ENCODE data around the gene SMG6.

The SMG6 gene

DNA sequence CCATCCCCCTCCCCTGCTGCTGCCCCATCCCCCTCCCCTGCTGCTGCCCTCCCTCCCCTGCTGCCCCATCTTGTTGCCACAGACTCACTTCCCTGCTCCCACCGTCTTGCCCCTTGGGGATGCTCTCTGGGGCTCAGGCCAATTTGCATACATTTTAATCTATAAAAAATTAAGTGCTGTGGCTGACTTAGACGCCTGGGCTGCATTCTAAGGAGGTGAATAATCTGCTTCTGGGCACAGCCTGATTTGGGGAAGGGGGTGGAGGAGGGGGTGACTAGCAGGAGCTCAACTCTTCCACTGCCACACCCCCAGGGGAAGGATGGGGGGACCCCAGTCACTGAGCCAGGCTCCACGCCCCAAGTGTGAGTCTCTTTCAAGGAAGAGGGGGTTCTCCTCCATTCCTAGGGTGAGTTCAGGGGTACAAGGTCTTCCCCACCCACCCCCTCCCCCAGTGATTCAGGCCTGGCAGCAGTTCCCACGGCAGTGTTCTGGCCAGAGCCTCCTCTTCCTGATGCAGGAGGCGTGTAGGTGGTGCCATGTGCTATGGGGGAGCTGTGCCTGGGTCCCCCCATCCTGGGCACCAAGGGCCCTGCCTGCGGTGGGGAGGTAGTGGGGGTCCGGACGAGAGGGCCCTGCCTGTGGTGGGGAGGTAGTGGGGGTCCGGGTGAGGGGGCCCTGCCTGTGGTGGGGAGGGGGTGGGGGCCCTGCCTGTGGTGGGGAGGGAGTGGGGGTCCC, 268.6 kb downstream of the SMG6 start:
- TF ChIP-seq ZBTB7A (IDR thresholded peaks at IDR 0.05; ENCODE audit: low read depth): no peak
- TF ChIP-seq CREB1 (IDR thresholded peaks at IDR 0.05; ENCODE audit: low read depth): no peak
- TF ChIP-seq YY1 (IDR thresholded peaks at IDR 0.05; ENCODE audit: low read depth): no peak
- TF ChIP-seq, protein P1, sequence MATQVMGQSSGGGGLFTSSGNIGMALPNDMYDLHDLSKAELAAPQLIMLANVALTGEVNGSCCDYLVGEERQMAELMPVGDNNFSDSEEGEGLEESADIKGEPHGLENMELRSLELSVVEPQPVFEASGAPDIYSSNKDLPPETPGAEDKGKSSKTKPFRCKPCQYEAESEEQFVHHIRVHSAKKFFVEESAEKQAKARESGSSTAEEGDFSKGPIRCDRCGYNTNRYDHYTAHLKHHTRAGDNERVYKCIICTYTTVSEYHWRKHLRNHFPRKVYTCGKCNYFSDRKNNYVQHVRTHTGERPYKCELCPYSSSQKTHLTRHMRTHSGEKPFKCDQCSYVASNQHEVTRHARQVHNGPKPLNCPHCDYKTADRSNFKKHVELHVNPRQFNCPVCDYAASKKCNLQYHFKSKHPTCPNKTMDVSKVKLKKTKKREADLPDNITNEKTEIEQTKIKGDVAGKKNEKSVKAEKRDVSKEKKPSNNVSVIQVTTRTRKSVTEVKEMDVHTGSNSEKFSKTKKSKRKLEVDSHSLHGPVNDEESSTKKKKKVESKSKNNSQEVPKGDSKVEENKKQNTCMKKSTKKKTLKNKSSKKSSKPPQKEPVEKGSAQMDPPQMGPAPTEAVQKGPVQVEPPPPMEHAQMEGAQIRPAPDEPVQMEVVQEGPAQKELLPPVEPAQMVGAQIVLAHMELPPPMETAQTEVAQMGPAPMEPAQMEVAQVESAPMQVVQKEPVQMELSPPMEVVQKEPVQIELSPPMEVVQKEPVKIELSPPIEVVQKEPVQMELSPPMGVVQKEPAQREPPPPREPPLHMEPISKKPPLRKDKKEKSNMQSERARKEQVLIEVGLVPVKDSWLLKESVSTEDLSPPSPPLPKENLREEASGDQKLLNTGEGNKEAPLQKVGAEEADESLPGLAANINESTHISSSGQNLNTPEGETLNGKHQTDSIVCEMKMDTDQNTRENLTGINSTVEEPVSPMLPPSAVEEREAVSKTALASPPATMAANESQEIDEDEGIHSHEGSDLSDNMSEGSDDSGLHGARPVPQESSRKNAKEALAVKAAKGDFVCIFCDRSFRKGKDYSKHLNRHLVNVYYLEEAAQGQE (IDR thresholded peaks at IDR 0.05; ENCODE audit: low read depth): no peak
- no peak for TF ChIP-seq CEBPB (IDR thresholded peaks at IDR 0.05)
- no peak for TF ChIP-seq EGR1 (IDR thresholded peaks at IDR 0.05)
- TF ChIP-seq TAF1 (IDR thresholded peaks at IDR 0.05; ENCODE audit: low read depth): no peak
- TF ChIP-seq TEAD4 (IDR thresholded peaks at IDR 0.05): no peak
- TF ChIP-seq TCF12 (IDR thresholded peaks at IDR 0.05; ENCODE audit: low read depth): no peak
- TF ChIP-seq, protein P2, sequence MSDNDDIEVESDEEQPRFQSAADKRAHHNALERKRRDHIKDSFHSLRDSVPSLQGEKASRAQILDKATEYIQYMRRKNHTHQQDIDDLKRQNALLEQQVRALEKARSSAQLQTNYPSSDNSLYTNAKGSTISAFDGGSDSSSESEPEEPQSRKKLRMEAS (IDR thresholded peaks at IDR 0.05): no peak
- TF ChIP-seq RAD21 (IDR thresholded peaks at IDR 0.05; ENCODE audit: low read depth): no peak
- no peak for TF ChIP-seq FOXM1 (IDR thresholded peaks at IDR 0.05; ENCODE audit: borderline replicate concordance, low read depth)

DNA sequence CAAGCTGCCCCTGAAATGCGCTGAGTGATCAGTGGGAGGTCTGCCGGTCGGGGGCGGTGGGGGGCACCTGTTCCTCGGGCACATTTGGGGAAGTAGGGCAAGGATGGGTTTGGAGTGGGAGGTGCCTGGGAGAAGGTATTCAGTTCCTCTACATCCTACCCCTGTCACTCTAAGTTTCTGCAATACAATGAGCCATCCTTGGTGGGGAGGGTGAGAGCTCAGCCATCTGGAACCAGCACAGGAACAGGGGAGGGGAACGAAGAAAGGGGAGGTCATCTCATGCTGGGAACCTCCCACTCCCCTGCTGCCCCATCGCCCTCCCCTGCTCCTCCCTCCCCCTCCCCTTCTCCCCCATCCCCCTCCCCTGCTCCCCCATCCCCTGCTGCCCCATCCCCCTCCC, 269.4 kb downstream of the SMG6 start:
- TF ChIP-seq RAD21 (IDR thresholded peaks at IDR 0.05; ENCODE audit: low read depth) (no peak), YY1 (IDR thresholded peaks at IDR 0.05; ENCODE audit: low read depth) (no peak), NFIC (IDR thresholded peaks at IDR 0.05) (no peak), CEBPB (IDR thresholded peaks at IDR 0.05) (no peak), EP300 (IDR thresholded peaks at IDR 0.05; ENCODE audit: borderline replicate concordance) (no peak), CREB1 (IDR thresholded peaks at IDR 0.05; ENCODE audit: low read depth) (no peak), FOXM1 (IDR thresholded peaks at IDR 0.05; ENCODE audit: borderline replicate concordance, low read depth) (no peak), TEAD4 (IDR thresholded peaks at IDR 0.05) (no peak), TCF12 (IDR thresholded peaks at IDR 0.05; ENCODE audit: low read depth) (no peak), EGR1 (IDR thresholded peaks at IDR 0.05) (no peak), ZBTB7A (IDR thresholded peaks at IDR 0.05; ENCODE audit: low read depth) (no peak), TAF1 (IDR thresholded peaks at IDR 0.05; ENCODE audit: low read depth) (no peak)
- TF ChIP-seq, protein P1 (IDR thresholded peaks at IDR 0.05; ENCODE audit: low read depth): no peak
- TF ChIP-seq, protein P3, sequence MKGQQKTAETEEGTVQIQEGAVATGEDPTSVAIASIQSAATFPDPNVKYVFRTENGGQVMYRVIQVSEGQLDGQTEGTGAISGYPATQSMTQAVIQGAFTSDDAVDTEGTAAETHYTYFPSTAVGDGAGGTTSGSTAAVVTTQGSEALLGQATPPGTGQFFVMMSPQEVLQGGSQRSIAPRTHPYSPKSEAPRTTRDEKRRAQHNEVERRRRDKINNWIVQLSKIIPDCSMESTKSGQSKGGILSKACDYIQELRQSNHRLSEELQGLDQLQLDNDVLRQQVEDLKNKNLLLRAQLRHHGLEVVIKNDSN (IDR thresholded peaks at IDR 0.05): no peak
- TF ChIP-seq, protein P2 (IDR thresholded peaks at IDR 0.05): no peak

DNA sequence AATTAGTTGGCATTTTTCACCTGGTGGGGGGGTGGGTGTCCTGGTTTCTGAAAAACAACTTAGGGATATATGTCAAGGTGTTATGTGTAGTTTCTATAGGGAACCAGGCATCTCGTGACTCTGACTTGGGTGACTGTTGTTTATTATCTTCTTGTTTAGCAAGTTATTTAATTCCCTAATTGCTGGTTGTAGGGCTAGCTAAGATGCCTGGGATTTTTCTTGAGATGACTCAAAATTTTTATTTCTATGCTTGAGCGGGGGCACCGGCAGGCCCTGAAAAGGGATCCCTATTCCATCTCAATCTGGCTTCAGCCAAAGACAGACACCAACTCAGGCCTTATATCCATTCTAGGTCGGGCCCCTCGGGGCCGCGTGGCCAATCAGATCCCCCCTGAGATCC, 270.4 kb downstream of the SMG6 start:
- no peak for TF ChIP-seq TCF12 (IDR thresholded peaks at IDR 0.05; ENCODE audit: low read depth)
- no peak for TF ChIP-seq YY1 (IDR thresholded peaks at IDR 0.05; ENCODE audit: low read depth)
- no peak for TF ChIP-seq EP300 (IDR thresholded peaks at IDR 0.05; ENCODE audit: borderline replicate concordance)
- TF ChIP-seq, protein P1 (IDR thresholded peaks at IDR 0.05; ENCODE audit: low read depth): no peak
- TF ChIP-seq TEAD4 (IDR thresholded peaks at IDR 0.05): no peak
- no peak for TF ChIP-seq RAD21 (IDR thresholded peaks at IDR 0.05; ENCODE audit: low read depth)
- no peak for TF ChIP-seq NFIC (IDR thresholded peaks at IDR 0.05)
- no peak for TF ChIP-seq CREB1 (IDR thresholded peaks at IDR 0.05; ENCODE audit: low read depth)
- no peak for TF ChIP-seq FOXM1 (IDR thresholded peaks at IDR 0.05; ENCODE audit: borderline replicate concordance, low read depth)
- TF ChIP-seq, protein P3 (IDR thresholded peaks at IDR 0.05): no peak
- TF ChIP-seq CEBPB (IDR thresholded peaks at IDR 0.05): no peak
- no peak for TF ChIP-seq TAF1 (IDR thresholded peaks at IDR 0.05; ENCODE audit: low read depth)
- no peak for TF ChIP-seq EGR1 (IDR thresholded peaks at IDR 0.05)
- TF ChIP-seq, protein P2 (IDR thresholded peaks at IDR 0.05): no peak
- TF ChIP-seq ZBTB7A (IDR thresholded peaks at IDR 0.05; ENCODE audit: low read depth): no peak

All from Ishikawa (cell line).